Choroid plexus epithelial cell (primary cell): ENCODE results near the gene MYL7.

ENCODE experiments used
- DNase-seq: peaks from one replicate; pipeline ENCODE4 v3.0.0-alpha.2; 2010; ENCODE audit warnings: low read depth
- H3K4me3 ChIP-seq: 2 replicates; pipeline ENCODE4 v1.5.1; 2011; ENCODE audit warnings: low read depth, mild to moderate bottlenecking, control low read depth, low read length, moderate library complexity
- CTCF ChIP-seq: conservative IDR thresholded peaks from 2 replicates; pipeline ENCODE4 v1.5.1; 2011; ENCODE audit warnings: low read depth, mild to moderate bottlenecking, control low read depth, inconsistent platforms, low read length, moderate library complexity

Gene MYL7

GRCh38 chr7:44158096-44158872 is 17.2 kb upstream of the MYL7 start:
- TF ChIP-seq CTCF = no peak
- H3K4me3 ChIP-seq = no peak overlapping the region
- no peak for DNase-seq

GRCh38 chr7:44157116-44158080 is 16.3 kb upstream of the MYL7 start:
- no peak overlapping the region for H3K4me3 ChIP-seq
- DNase-seq = no peak
- TF ChIP-seq CTCF = no peak

GRCh38 chr7:44156453-44157010 is 15.4 kb upstream of the MYL7 start:
- DNase-seq = no peak
- TF ChIP-seq CTCF = no peak
- no peak overlapping the region for H3K4me3 ChIP-seq

- no peak overlapping the region for H3K4me3 ChIP-seq
- DNase-seq = no peak
- no peak for TF ChIP-seq CTCF
Observed at GRCh38 chr7:44155191-44156185, 14.4 kb upstream of the MYL7 start.

GRCh38 chr7:44154703-44155102 is 13.6 kb upstream of the MYL7 start:
- DNase-seq = no peak
- no peak for TF ChIP-seq CTCF
- no peak overlapping the region for H3K4me3 ChIP-seq

- TF ChIP-seq CTCF = no peak
- no peak for DNase-seq
- no peak overlapping the region for H3K4me3 ChIP-seq
Observed at GRCh38 chr7:44153948-44154335, 12.8 kb upstream of the MYL7 start.
